NCI-H128 (cell line): ENCODE data around the gene ERAL1.
"Not testable (repeated sequence)": the region's sequence is repeated elsewhere in the genome, so short reads cannot be mapped to it uniquely, and the experiment has no call there.

ENCODE experiments used
- DNase-seq: peaks from one replicate; lab custom pipeline; 2025; ENCODE audit not compliant: unreplicated experiment; lab: John Stamatoyannopoulos, UW

Gene ERAL1

DNA sequence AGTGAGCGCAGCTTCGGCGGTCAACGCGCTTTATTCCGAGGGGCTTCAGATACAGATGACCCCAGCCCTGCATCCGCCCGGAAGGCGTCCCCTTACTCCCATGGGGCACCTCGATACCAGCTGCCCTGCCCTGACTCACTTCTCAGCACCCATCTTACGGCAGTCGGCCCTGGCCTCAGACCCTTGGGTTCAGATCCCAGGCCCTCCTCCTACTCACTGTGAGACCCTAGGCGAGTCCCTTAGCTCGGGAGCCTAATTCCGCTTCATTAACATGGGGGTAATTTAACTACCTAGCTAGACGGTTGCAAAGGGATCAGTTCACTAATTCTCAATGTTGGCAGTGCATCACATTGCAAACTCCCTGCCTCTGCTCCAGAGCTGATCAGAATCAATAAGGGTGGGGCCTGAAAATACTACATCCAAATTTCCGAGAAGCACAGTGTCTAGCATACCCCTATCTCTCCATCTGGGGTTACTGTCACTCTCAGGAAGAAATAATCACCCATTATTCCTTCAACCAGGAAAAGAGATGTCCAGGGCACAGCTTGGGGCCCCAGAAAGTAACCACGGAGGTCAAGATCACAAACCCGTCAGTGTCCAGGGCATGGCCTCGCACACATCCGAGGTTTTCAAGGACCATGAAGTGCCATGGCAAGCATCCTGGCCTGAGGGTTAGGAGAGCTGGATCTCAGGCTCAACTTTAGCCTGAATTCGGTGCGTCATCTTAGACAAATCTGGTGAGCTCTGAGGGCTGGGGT is 43.1 kb downstream of the ERAL1 start:
- no peak for DNase-seq

DNA sequence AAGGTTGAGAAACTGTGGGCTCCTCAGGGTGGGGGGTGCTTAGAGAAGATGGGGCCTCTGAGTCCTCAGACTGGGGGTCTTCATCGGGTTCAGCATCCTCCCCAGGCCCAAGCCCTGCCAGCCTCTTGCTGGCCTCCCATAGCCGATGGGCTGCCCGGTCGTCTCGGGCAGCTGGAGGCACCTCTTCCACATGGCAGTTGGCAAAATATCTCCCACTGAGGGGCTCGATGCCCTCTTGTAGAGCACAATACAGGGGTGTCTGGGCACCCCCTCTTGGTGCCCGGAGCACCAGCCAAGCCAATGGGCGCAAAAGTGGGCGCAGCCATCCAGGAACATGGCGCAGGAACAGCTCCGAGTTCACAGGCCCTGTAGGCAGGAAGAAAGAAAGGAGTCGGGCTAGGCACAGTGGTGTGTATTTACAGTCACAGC is 43.7 kb downstream of the ERAL1 start:
- DNase-seq = no peak

DNA sequence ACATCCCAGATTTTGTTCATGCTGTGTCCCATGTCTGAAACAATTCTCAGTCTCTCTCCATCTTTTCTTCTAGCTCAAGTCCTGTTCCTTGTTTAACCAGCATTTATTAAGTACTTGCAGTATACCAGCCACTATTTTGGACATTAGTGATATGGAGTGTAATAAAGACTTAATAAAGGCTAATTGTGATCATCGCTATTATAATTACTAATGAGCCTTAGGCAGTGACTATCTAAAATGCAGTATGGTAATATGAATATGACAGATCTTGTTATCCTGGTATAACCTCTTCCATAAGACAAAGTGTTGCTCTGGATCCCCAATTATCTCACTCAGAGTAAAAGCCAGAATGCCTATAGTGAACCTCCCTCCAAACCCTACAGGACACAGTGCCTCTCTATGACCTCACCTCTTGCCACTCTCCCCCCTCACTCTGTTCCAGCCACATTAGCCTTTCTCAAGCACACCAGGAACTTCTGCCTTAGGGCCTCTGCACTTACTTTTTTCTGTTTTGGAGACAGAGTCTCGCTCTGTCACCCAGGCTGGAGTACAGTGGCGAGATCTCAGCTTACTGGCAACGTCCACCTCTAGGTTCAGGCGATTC is 44.5 kb downstream of the ERAL1 start:
- no peak for DNase-seq

GRCh38 chr17:28900986-28901726 is 46.3 kb downstream of the ERAL1 start:
- no peak for DNase-seq

DNA sequence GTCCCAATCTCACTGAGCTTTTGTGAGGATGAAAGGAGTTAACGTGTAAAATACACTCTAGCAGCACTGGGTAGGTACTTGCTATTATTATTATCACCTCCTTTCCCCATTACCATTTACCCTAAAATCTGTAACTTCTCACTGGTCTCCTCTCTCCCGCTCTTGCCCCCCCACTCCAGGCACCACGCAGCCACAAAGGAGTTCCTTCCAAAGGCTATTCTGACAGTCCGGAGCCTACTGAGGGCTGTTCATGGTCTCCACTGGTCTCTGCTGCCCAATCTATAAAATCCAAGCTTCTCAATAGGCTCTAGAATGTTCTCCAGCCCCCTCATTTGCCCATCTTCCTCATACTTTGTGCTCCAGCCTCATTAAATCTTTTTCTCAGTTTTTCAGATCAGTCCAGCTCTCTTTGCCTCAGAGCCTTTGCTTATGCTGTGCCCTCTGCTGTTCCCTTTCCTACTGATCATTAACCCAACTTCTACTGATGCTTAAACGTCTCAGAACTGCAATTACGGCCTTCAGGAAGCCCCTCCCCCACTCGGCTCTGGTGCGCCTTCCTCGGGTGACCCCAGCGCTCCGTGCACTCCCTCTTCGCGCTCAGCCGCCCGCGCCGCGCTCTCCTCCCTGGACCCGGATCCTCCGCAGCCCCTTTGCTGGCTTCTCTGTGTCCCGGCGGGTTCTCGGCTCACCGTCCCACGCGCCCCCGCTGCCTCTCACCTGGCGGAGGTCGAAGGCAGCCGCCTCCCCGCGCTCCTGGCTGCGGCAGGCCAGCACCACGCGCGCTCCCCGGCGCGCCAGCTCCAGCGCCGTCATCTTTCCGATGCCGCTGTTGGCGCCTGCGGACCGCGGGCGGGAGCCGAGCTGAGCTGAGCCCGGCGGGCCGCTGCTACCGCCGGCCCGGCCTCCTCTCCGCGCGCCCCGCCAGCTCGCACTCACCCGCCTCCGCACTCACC is 47.3 kb downstream of the ERAL1 start:
- DNase-seq = peak; percentile 14

DNA sequence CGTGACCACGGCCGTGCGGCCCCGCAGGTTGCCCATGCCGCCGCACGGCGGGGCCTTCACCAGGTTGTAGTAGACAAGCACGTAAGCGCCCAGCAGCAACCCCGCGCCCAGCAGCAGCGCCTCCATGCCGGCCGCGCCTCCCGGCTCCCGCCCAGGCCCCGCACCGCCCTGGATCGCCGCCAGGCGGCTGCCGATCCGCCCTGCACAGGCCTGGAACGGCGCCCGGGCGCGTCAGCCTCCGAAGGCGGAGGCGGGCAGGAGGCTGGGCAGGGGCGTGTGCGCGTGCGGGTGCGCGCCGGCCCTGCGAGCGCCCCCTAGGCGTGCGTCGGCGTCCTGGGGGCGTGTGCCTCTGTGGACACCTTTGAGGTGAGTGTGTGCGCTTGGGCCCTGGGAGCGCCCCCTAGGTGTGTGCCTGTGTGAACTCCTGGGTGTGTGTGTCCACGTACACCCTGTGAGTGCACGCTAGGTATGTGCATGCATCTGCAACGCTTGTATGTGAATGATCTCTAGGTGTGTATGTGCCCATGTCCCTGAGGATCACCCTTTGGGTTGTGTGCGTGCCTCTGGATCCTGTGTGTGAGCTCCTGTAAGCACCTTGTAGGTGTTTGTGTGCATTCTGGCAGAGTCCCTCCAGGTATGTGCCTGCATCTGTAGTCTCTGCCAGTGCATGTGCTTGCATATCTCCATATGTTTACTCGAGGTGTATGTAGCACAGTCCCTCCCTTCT is 48.2 kb downstream of the ERAL1 start, which contains the start of gene DHRS13:
TSS of gene DHRS13 (minus strand) at position 261 of the 727 bp plus-strand sequence. CDS start at position 126, 135 bp downstream.
- peak; percentile 78 for DNase-seq

- DNase-seq = not testable (repeated sequence)
These were observed 48.7 kb downstream of the ERAL1 start for GRCh38 chr17:28903546-28903841.

DNA sequence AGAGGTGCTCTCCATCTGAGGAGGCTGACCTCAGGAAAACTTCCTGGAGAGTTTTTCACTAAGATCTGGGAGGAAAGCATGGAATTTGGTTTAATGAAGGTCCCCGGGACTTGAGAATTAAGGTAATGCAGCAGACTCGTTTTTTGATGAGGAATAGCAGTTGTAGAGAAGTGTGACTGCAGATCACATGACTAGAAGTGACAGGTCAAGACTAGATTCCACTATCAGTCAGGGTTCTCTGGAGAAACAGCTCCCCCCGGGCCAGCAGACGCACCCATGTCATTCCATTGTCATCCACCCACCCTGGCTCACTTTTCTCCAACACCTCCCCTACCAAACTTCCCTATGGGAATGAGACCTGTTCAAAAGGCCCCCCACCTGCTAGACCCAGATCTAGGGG is 50.0 kb downstream of the ERAL1 start:
- DNase-seq = no peak

DNA sequence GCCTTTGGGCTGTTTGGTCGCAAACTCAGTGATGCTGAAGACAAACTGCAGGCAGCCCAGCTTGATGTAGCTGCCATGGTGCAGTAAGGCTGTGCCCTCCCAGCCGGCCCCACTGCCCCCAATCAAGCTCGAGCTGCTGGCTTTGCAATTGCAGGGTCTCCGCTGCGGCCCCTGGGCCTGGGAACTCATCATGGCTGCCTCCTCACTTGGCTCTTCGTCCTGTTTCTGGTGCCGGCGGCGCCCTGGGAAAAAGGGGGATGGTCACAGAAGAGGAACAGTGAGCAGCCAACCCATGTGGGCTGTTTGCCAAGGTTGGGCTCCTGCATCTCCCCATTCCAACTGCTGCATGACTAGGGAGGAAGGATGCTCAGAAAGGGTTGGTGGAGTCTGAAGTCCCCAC is 51.5 kb downstream of the ERAL1 start:
- no peak for DNase-seq

DNA sequence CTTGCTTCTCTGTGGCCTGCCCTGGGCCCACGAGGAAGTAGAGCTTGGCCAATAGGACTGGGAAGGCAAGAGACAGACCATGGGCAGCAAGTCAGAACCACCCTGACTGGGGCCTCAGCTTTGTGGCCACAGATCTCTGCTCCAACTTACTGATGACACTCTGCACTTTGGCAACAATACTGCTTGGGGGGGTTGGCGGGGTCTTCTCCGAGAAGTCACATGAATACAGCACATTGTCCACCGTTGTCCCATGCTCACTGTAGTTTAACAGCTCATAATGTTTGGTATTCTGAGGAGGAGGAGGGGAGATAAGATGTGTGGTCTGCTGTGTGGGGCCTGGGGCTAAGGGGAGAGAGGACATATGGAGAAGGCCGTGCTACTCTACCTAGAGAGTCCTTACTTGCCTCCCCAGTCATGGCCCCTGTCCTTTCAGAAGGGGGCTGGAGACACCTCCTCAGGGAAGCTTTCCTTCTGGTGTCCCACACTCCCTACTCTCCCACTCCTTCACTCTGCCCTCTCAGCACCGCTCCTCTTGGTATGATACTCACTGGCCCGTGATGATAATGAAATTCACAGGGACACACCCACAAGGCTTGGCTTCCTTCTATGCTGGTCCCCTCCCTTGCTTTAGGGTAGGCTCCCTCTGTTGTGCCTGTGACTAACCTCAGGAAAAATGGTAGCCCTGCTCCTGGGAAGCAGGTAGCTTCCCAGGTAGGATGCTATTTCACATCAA is 52.1 kb downstream of the ERAL1 start:
- DNase-seq = no peak

- DNase-seq = no peak
These were observed 53.1 kb downstream of the ERAL1 start for GRCh38 chr17:28907709-28908475.

DNA sequence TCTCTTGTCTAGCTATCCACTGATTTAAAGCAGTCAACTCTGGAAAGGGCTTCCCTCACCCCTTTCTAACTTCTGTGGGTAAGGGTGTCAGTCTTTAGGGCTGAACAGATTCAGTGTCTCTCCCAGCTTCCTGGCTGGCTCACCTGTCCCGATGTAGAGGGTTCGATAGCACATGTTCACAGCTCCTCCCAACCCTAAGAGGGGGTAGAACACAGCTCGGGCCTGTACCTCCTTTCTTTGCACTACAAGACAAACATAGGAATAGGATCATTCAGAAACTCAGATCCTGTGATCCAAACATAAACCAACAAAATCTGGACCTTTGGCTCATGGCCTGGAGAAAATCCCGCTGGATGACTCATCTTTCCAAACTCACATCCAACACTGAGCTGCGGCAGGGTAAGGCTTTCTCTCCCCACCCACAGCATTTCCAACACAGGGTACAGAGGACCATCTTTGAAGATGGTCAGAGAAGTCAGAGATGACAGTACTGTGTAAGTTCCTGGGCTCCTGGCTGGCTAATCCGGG is 53.9 kb downstream of the ERAL1 start:
- DNase-seq = no peak

- DNase-seq = no peak
These were observed 55.7 kb downstream of the ERAL1 start for GRCh38 chr17:28910534-28910933.
